Fibroblast of skin of abdomen (primary cell): ENCODE results near the gene EZH2.

ENCODE experiments used
- DNase-seq: peaks from one replicate; pipeline ENCODE4 v3.0.0-alpha.2; 2013

Gene EZH2

DNA sequence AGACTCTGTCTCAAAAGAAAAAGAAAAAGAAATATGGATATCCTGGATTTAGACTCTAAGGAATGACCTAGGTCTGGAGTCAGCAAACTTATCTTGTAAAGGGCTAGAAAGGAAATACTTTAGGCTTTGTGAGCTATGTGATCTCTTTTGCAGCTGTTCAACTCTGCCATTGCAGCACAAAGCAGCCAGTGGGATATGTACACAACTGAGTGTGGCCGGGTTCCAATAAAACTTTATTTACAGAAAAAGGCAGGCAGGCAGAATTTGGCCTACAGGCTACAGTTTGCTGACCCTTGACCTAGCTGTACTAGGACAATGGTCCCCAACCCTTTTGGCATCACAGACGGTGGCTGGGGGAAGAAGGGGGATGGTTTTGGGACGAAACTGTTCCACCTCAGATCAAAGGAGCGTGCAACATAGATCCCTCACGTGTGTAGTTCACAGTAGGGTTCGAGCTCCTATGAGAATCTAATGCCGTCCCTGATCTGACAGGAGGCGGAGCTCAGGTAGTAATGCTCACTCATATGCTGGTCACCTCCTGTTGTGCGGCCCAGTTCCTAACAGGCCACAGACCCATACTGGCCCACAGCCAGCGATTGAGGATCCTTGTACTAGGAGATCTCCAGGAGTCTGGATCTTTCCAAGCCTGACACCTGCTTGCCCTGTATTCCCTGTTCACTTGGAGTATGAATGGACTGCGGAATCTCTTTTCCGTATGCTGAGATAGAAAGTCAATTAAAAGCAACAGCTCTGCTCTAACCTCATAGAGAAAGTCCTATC, 122.4 kb downstream of the EZH2 start:
- no peak for DNase-seq
